Chondrocyte (in vitro differentiated cells): Measurements from ENCODE around the gene OAS2. TPM values are rescaled to one million over a fixed set of nuclear protein-coding genes. Genes with fewer than 3 reads are reported as not detected.

ENCODE experiments used
- DNase-seq: peaks from one replicate; pipeline ENCODE4 v3.0.0; 2021; ENCODE audit warnings: mixed read lengths, low spot score
- H3K27ac Mint-ChIP-seq: one replicate; pipeline ENCODE4 v1.8.0; 2021; ENCODE audit warnings: mild to moderate bottlenecking, moderate library complexity, mixed read lengths; ENCODE audit not compliant: unreplicated experiment
- H3K27me3 Mint-ChIP-seq: 2 replicates; pipeline ENCODE4 v1.8.0; 2021; ENCODE audit warnings: low read depth, mixed read lengths
- H3K36me3 Mint-ChIP-seq: 2 replicates; pipeline ENCODE4 v1.8.0; 2021; ENCODE audit warnings: low read depth, mixed read lengths
- H3K4me1 Mint-ChIP-seq: 2 replicates; pipeline ENCODE4 v1.8.0; 2021; ENCODE audit warnings: low read depth, mild to moderate bottlenecking, mixed read lengths
- H3K4me3 Mint-ChIP-seq: one replicate; pipeline ENCODE4 v1.8.0; 2021; ENCODE audit warnings: mild to moderate bottlenecking, moderate library complexity, mixed read lengths; ENCODE audit not compliant: unreplicated experiment
- H3K9me3 Mint-ChIP-seq: 2 replicates; pipeline ENCODE4 v1.8.0; 2021; ENCODE audit warnings: low read depth, mixed read lengths
- total RNA-seq: library from RNA; stranded (reverse); gene quantifications from 3 replicates; pipeline ENCODE4 v1.2.1, GENCODE V29; 2021
- TF ChIP-seq, protein P1 (sequence below): fragments of 200-600 bp; sonication (generic); IDR thresholded peaks from 2 replicates; pipeline ENCODE4 v1.5.0; 2021; ENCODE audit warnings: antibody characterized with exemption, mild to moderate bottlenecking, moderate library complexity

Gene OAS2
- total RNA-seq, 1 donor from 2014 or later = 0.07 TPM

DNA sequence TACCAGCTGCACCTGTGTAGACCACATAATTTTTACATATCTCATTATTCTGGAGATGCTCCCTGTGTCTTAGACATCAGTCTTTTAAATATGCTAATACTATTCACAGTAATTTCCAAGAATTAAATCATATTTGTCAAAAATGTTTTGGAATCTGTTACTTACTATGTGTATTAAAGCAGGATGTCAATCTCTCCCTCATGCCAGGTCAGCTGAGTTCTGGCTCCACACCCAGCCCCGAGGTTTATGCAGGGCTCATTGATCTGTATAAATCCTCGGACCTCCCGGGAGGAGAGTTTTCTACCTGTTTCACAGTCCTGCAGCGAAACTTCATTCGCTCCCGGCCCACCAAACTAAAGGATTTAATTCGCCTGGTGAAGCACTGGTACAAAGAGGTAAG is 27.9 kb downstream of the OAS2 start:
- H3K4me3 Mint-ChIP-seq = no peak overlapping the region
- TF ChIP-seq, protein P1, sequence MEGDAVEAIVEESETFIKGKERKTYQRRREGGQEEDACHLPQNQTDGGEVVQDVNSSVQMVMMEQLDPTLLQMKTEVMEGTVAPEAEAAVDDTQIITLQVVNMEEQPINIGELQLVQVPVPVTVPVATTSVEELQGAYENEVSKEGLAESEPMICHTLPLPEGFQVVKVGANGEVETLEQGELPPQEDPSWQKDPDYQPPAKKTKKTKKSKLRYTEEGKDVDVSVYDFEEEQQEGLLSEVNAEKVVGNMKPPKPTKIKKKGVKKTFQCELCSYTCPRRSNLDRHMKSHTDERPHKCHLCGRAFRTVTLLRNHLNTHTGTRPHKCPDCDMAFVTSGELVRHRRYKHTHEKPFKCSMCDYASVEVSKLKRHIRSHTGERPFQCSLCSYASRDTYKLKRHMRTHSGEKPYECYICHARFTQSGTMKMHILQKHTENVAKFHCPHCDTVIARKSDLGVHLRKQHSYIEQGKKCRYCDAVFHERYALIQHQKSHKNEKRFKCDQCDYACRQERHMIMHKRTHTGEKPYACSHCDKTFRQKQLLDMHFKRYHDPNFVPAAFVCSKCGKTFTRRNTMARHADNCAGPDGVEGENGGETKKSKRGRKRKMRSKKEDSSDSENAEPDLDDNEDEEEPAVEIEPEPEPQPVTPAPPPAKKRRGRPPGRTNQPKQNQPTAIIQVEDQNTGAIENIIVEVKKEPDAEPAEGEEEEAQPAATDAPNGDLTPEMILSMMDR = no peak
- no peak for DNase-seq
- H3K27me3 Mint-ChIP-seq = peaks cover 45% of the 10 kb centered on the region
- H3K27ac Mint-ChIP-seq = no peak overlapping the region
- H3K9me3 Mint-ChIP-seq = no peaks in the 10 kb centered on the region
- H3K4me1 Mint-ChIP-seq = no peaks in the 10 kb centered on the region
- no peaks in the 10 kb centered on the region for H3K36me3 Mint-ChIP-seq

- TF ChIP-seq, protein P1 = no peak
- no peaks in the 10 kb centered on the region for H3K4me1 Mint-ChIP-seq
- H3K36me3 Mint-ChIP-seq = no peaks in the 10 kb centered on the region
- H3K27ac Mint-ChIP-seq = no peak overlapping the region
- H3K4me3 Mint-ChIP-seq = no peak overlapping the region
- DNase-seq = no peak
- peaks cover 2% of the 10 kb centered on the region for H3K9me3 Mint-ChIP-seq
- H3K27me3 Mint-ChIP-seq = peaks cover 46% of the 10 kb centered on the region
Measured at GRCh38 chr12:113006641-113007040, 28.3 kb downstream of the OAS2 start.

- no peak for DNase-seq
- peaks cover 4% of the 10 kb centered on the region for H3K9me3 Mint-ChIP-seq
- H3K27ac Mint-ChIP-seq = no peak overlapping the region
- no peaks in the 10 kb centered on the region for H3K36me3 Mint-ChIP-seq
- no peak overlapping the region for H3K4me3 Mint-ChIP-seq
- no peaks in the 10 kb centered on the region for H3K4me1 Mint-ChIP-seq
- TF ChIP-seq, protein P1 = no peak
- H3K27me3 Mint-ChIP-seq = peaks cover 48% of the 10 kb centered on the region
Measured at GRCh38 chr12:113007166-113007565, 28.8 kb downstream of the OAS2 start.

DNA sequence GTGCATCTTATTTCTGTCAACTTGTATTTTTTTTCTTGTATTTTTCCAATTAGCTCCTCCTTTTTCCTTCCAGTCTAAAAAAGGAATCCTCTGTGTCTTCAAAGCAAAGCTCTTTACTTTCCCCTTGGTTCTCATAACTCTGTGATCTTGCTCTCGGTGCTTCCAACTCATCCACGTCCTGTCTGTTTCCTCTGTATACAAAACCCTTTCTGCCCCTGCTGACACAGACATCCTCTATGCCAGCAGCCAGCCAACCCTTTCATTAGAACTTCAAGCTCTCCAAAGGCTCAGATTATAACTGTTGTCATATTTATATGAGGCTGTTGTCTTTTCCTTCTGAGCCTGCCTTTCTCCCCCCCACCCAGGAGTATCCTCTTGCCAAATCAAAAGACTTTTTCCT is 32.4 kb downstream of the OAS2 start:
- TF ChIP-seq, protein P1 = no peak
- peaks cover 38% of the 10 kb centered on the region for H3K27me3 Mint-ChIP-seq

GRCh38 chr12:113014565-113014964 is 36.2 kb downstream of the OAS2 start:
- Mint-ChIP-seq H3K27me3 (peaks cover 24% of the 10 kb centered on the region), H3K27ac (no peak overlapping the region), H3K9me3 (peaks cover 4% of the 10 kb centered on the region), H3K4me1 (peaks cover 7% of the 10 kb centered on the region), H3K4me3 (no peak overlapping the region), H3K36me3 (no peaks in the 10 kb centered on the region)
- no peak for DNase-seq
- TF ChIP-seq, protein P1 = no peak

More for the DNA sequence above, 32.4 kb downstream of the OAS2 start:
- no peak for DNase-seq
- peaks cover 4% of the 10 kb centered on the region for H3K9me3 Mint-ChIP-seq
- H3K27ac Mint-ChIP-seq = no peak overlapping the region
- no peaks in the 10 kb centered on the region for H3K36me3 Mint-ChIP-seq
- H3K4me1 Mint-ChIP-seq = no peaks in the 10 kb centered on the region
- no peak overlapping the region for H3K4me3 Mint-ChIP-seq
